ENCODE results near the gene PTGES2.

GRCh38 chr9:128127568-128127989, at the start of gene PTGES2:
- TF ChIP-seq CTCF (conservative IDR thresholded peaks at IDR 0.05) (no peak), ZFX (IDR thresholded peaks at IDR 0.05) (peak; percentile 95; the same call in 1 of the 2 replicates)
